GM12878 (cell line): Measurements from ENCODE around the gene FXYD7.

Experiments used
- BACH1 ChIP-seq: fragments of 450-650 bp; IDR thresholded peaks from 2 replicates; pipeline ENCODE4 v1.6.1; 2017; ENCODE audit warnings: mild to moderate bottlenecking, borderline replicate concordance
- TCF12 ChIP-seq: IDR thresholded peaks from 2 replicates; pipeline ENCODE4 v1.6.1; 2011; ENCODE audit warnings: low read depth, mild to moderate bottlenecking, low read length

- no peak for TF ChIP-seq BACH1
- TF ChIP-seq TCF12 = no peak
Observed at GRCh38 chr19:35143231-35143715, at the start of gene FXYD7.
